HCT116 (cell line): ENCODE data around the gene GPR146. TPM values are rescaled to one million over a fixed set of nuclear protein-coding genes. Genes with fewer than 3 reads are reported as not detected.

Experiments used
- ATAC-seq: fragments of 200-7000 bp; cut with Tn5 transposase; 2 replicates; pipeline ENCODE4 v1.9.1; 2020; ENCODE audit warnings: mild to moderate bottlenecking, moderate library complexity
- BruUV-seq: library from RNA; stranded (reverse); fragments of 400-500 nt; replicated peaks from 2 replicates; lab custom pipeline; 2021; lab: Mats Ljungman, UMichigan
- CTCF ChIA-PET: fragments of 300-600 bp; sonication (Branson Sonifier 250); formaldehyde crosslinking; loops from one replicate; lab custom pipeline; 2021; ENCODE audit warnings: antibody characterized with exemption; lab: Charles Lee
- POLR2A ChIA-PET: fragments of 300-600, 350-600 bp; sonication (Branson Sonifier 250); formaldehyde crosslinking; loops from one replicate; lab custom pipeline; 2021; ENCODE audit warnings: antibody characterized with exemption; lab: Charles Lee
- RAD21 ChIA-PET, 2 experiments: fragments of 300-600 bp; sonication (Branson Sonifier 250); formaldehyde crosslinking; loops; one replicate each; lab custom pipeline; 2023; ENCODE audit warnings: low total read pairs in 2 of 2; ENCODE audit not compliant: uncharacterized antibody in 2 of 2, unreplicated experiment in 2 of 2, low non-redundant PET in 1 of 2; lab: Charles Lee
- DNase-seq: peaks from one replicate; pipeline ENCODE4 v3.0.0-alpha.2; 2010; ENCODE audit warnings: low read depth, low spot score
- H2AFZ ChIP-seq: fragments of 200-600 bp; shearing (Covaris generic), sonication (generic); 2 replicates; pipeline ENCODE4 v1.6.1; 2017; ENCODE audit warnings: low read depth, mixed run types, mixed read lengths, antibody characterized with exemption, low read length; ENCODE audit not compliant: poor library complexity, severe bottlenecking
- H3K27ac ChIP-seq: 2 replicates; pipeline ENCODE4 v1.5.1; 2012; ENCODE audit warnings: low read depth, low read length
- H3K27me3 ChIP-seq: fragments of 200-600 bp; sonication (generic); 2 replicates; pipeline ENCODE4 v1.6.1; 2016; ENCODE audit warnings: mixed run types, low read length, mixed read lengths; ENCODE audit not compliant: insufficient read depth
- H3K36me3 ChIP-seq, 2 experiments: fragments of 200-500 bp in 1 of 2; fragments of 200-600 bp in 1 of 2; sonication (Bioruptor generic) in 1 of 2; sonication (generic) in 1 of 2; 2 replicates each; pipeline versions ENCODE4 v1.5.1 to v1.6.1; 2014 to 2016; ENCODE audit warnings: low read length in 2 of 2, inconsistent platforms in 1 of 2, mixed read lengths in 1 of 2, mixed run types in 1 of 2; ENCODE audit not compliant: insufficient read depth in 2 of 2, control insufficient read depth in 1 of 2
- H3K4me1 ChIP-seq, 2 experiments: fragments of 200-600 bp in 1 of 2; sonication (generic) in 1 of 2; 2 replicates each; pipeline versions ENCODE4 v1.5.1 to v1.6.1; 2012 to 2017; ENCODE audit warnings: low read length in 2 of 2, inconsistent platforms in 1 of 2, mild to moderate bottlenecking in 1 of 2, mixed read lengths in 1 of 2, mixed run types in 1 of 2, moderate library complexity in 1 of 2; ENCODE audit not compliant: insufficient read depth in 2 of 2, control insufficient read depth in 1 of 2
- H3K4me2 ChIP-seq: fragments of 200-600 bp; sonication (generic); 2 replicates; pipeline ENCODE4 v1.6.1; 2017; ENCODE audit warnings: mixed run types, low read length, mixed read lengths
- H3K4me3 ChIP-seq, 2 experiments: fragments of 200-600 bp in 1 of 2; sonication (generic) in 1 of 2; replicated peaks in 1 of 2; 2 replicates each; pipeline ENCODE4 v1.5.1; 2011 to 2016; ENCODE audit warnings: low read length in 2 of 2, control low read depth in 1 of 2, low read depth in 1 of 2, mild to moderate bottlenecking in 1 of 2, mixed read lengths in 1 of 2, mixed run types in 1 of 2
- H3K79me2 ChIP-seq: fragments of 200-600 bp; sonication (generic); 2 replicates; pipeline ENCODE4 v1.6.1; 2017; ENCODE audit warnings: mild to moderate bottlenecking, mixed run types, low read length, moderate library complexity, mixed read lengths; ENCODE audit not compliant: insufficient read depth
- H3K9ac ChIP-seq: fragments of 200-600 bp; sonication (generic); 2 replicates; pipeline ENCODE4 v1.6.1; 2016; ENCODE audit warnings: low read length, mixed read lengths
- H3K9me2 ChIP-seq: fragments of 200-600 bp; sonication (generic), shearing (Covaris generic); 2 replicates; pipeline ENCODE4 v1.6.1; 2017; ENCODE audit warnings: mixed run types, mild to moderate bottlenecking, moderate library complexity; ENCODE audit not compliant: insufficient read depth
- H3K9me3 ChIP-seq, 2 experiments: fragments of 200-500 bp in 1 of 2; fragments of 200-600 bp in 1 of 2; sonication (Bioruptor generic) in 1 of 2; sonication (generic) in 1 of 2; 2 replicates each; pipeline ENCODE4 v1.6.1; 2014 to 2017; ENCODE audit warnings: low read length in 2 of 2, mixed read lengths in 2 of 2, inconsistent platforms in 1 of 2, low read depth in 1 of 2, mild to moderate bottlenecking in 1 of 2, mixed run types in 1 of 2, moderate library complexity in 1 of 2; ENCODE audit not compliant: control insufficient read depth in 1 of 2, insufficient read depth in 1 of 2
- H4K20me1 ChIP-seq: fragments of 200-600 bp; sonication (generic), shearing (Covaris generic); 2 replicates; pipeline ENCODE4 v1.6.1; 2017; ENCODE audit warnings: mixed run types, mild to moderate bottlenecking, moderate library complexity; ENCODE audit not compliant: insufficient read depth
- CBX3 ChIP-seq: IDR thresholded peaks from 2 replicates; pipeline ENCODE4 v1.6.1; 2012; ENCODE audit warnings: low read depth
- CEBPB ChIP-seq: IDR thresholded peaks from 2 replicates; pipeline ENCODE4 v1.6.1; 2012; ENCODE audit warnings: low read depth
- EGR1 ChIP-seq: IDR thresholded peaks from 2 replicates; pipeline ENCODE4 v1.6.1; 2012; ENCODE audit warnings: low read depth
- ELF1 ChIP-seq: IDR thresholded peaks from 2 replicates; pipeline ENCODE4 v1.6.1; 2012; ENCODE audit warnings: low read depth, borderline replicate concordance
- EZH2 ChIP-seq: fragments of 200-600 bp; sonication (generic); IDR thresholded peaks from 2 replicates; pipeline ENCODE4 v1.6.1; 2017; ENCODE audit warnings: antibody characterized with exemption, mixed run types
- FOSL1 ChIP-seq: IDR thresholded peaks from 2 replicates; pipeline ENCODE4 v1.6.1; 2012; ENCODE audit warnings: low read depth
- JUND ChIP-seq: IDR thresholded peaks from 2 replicates; pipeline ENCODE4 v1.6.1; 2012
- POLR2A ChIP-seq: IDR thresholded peaks from 2 replicates; pipeline ENCODE4 v1.7.0; 2011; ENCODE audit warnings: borderline replicate concordance; ENCODE audit not compliant: insufficient read depth, insufficient read length; ENCODE audit errors: extremely low read depth
- RAD21 ChIP-seq: IDR thresholded peaks from 2 replicates; pipeline ENCODE4 v1.6.1; 2012; ENCODE audit warnings: low read depth, mild to moderate bottlenecking
- SRF ChIP-seq: IDR thresholded peaks from 2 replicates; pipeline ENCODE4 v1.6.1; 2012; ENCODE audit warnings: low read depth
- YY1 ChIP-seq: IDR thresholded peaks from 2 replicates; pipeline ENCODE4 v1.6.1; 2011; ENCODE audit warnings: low read length, low read depth, moderate library complexity, mild to moderate bottlenecking; ENCODE audit not compliant: insufficient replicate concordance; ENCODE audit errors: extremely low read depth
- intact Hi-C: fragments of 100-400 bp; cut with micrococcal nuclease; formaldehyde crosslinking; loops from 2 replicates; pipeline ENCODE4 v1.10.0; 2022
- total RNA-seq: library from RNA; stranded (reverse); gene quantifications from one replicate; pipeline ENCODE4 v1.2.1, GENCODE V29; 2021; ENCODE audit not compliant: unreplicated experiment
- TF ChIP-seq, protein P1 (sequence below): IDR thresholded peaks from 2 replicates; pipeline ENCODE4 v1.6.1; 2012
- TF ChIP-seq, protein P2 (sequence below): IDR thresholded peaks from 2 replicates; pipeline ENCODE4 v1.6.1; 2011; ENCODE audit warnings: mild to moderate bottlenecking, low read length, moderate library complexity; ENCODE audit not compliant: insufficient replicate concordance; ENCODE audit errors: extremely low read depth

The GPR146 gene
- total RNA-seq, 1 experiment from 2014 or later: 2.4 TPM

DNA sequence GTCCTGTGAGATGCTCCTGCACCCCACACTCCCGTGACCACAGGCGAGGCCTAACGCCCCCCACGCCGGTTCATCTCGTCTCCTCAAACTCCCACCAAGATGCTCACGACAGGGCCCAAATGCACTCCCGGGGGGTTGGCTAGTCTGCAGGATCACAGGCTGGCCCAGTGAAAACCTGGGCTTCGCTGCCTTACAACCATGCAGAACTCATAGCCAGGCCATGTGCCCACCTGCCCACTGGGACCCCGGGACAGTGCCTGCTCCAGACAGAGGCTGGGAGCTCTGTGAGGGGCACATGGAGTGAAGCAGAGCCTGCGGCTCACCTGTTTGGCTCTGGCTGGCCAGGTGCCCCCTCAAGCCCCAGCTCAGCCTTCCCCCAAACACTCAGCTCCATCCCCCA lies 34.2 kb downstream of the GPR146 start:
- Histone ChIP-seq H2AFZ (no peak overlapping the region), H3K27ac (no peak overlapping the region), H3K9me2 (no peaks in the 10 kb centered on the region), H3K9me3 (no peaks in the 10 kb centered on the region), H3K4me3 (no peak overlapping the region), H3K27me3 (no peaks in the 10 kb centered on the region), H3K36me3 (no peaks in the 10 kb centered on the region), H3K4me2 (no peak overlapping the region), H4K20me1 (no peaks in the 10 kb centered on the region), H3K4me1 (peaks cover 0 to 5% of the 10 kb centered on the region in 2 experiments; a peak in 2 of 4 replicates), H3K79me2 (no peaks in the 10 kb centered on the region), H3K9ac (no peak overlapping the region)
- no peak for DNase-seq
- ATAC-seq: no peak
- TF ChIP-seq EGR1: no peak
- TF ChIP-seq CBX3: no peak
- TF ChIP-seq YY1: no peak
- TF ChIP-seq RAD21: no peak
- TF ChIP-seq CEBPB: no peak
- no peak for TF ChIP-seq SRF
- no peak for TF ChIP-seq EZH2
- TF ChIP-seq JUND: no peak
- TF ChIP-seq ELF1: no peak
- BruUV-seq: no TSS peak
- ChIA-PET RAD21 (no interaction called here), CTCF (interaction anchor here (1.1 kb wide), 1 partner anchor 9 kb away, joined by 3 read pairs; the partner anchor contains the start of gene GPER1), POLR2A (no interaction called here)
- intact Hi-C loops: no loop called here

DNA sequence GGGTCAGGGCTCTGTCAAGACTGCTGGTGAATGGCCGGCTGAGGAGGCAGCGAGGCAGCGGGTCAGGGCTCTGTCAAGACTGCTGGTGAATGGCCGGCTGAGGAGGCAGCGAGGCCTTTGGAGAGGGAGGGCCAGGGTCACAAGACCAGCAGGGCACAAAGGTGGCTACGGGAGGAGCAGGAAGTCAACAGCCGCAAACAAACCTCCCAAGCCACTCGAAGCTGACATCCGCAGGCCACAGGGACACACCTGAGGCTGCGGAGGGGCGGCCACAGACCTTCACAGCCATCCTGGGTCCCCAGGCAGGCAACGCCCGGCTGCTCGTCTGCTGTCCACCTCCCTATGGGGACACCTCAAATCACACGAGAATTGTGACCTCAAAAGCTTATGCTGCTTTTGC lies 34.6 kb downstream of the GPR146 start:
- Histone ChIP-seq H3K79me2 (no peaks in the 10 kb centered on the region), H3K9ac (no peak overlapping the region), H3K9me2 (no peaks in the 10 kb centered on the region), H3K27ac (no peak overlapping the region), H3K27me3 (no peaks in the 10 kb centered on the region), H3K9me3 (no peaks in the 10 kb centered on the region), H2AFZ (no peak overlapping the region), H3K4me3 (no peak overlapping the region), H3K4me1 (peaks cover 0 to 5% of the 10 kb centered on the region in 2 experiments; a peak in 2 of 4 replicates), H3K36me3 (no peaks in the 10 kb centered on the region), H3K4me2 (no peak overlapping the region), H4K20me1 (no peaks in the 10 kb centered on the region)
- ChIA-PET POLR2A (no interaction called here), CTCF (interaction anchor here (1.1 to 1.2 kb wide), 2 partner anchors 9 to 86 kb away, joined by 3 read pairs; partner anchors contain the start of gene GPER1), RAD21 (no interaction called here)
- TF ChIP-seq, protein P1, sequence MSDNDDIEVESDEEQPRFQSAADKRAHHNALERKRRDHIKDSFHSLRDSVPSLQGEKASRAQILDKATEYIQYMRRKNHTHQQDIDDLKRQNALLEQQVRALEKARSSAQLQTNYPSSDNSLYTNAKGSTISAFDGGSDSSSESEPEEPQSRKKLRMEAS: no peak
- TF ChIP-seq, protein P2, sequence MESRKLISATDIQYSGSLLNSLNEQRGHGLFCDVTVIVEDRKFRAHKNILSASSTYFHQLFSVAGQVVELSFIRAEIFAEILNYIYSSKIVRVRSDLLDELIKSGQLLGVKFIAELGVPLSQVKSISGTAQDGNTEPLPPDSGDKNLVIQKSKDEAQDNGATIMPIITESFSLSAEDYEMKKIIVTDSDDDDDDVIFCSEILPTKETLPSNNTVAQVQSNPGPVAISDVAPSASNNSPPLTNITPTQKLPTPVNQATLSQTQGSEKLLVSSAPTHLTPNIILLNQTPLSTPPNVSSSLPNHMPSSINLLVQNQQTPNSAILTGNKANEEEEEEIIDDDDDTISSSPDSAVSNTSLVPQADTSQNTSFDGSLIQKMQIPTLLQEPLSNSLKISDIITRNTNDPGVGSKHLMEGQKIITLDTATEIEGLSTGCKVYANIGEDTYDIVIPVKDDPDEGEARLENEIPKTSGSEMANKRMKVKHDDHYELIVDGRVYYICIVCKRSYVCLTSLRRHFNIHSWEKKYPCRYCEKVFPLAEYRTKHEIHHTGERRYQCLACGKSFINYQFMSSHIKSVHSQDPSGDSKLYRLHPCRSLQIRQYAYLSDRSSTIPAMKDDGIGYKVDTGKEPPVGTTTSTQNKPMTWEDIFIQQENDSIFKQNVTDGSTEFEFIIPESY: no peak
- TF ChIP-seq POLR2A: no peak
- no peak for TF ChIP-seq ELF1
- TF ChIP-seq FOSL1: no peak
- TF ChIP-seq EGR1: no peak
- no peak for DNase-seq
- intact Hi-C loops: no loop called here
- no TSS peak for BruUV-seq
- no peak for ATAC-seq
